HG02884 (cell line): ENCODE measurements around the gene ID1.
"Not testable (repeated sequence)": the region's sequence is repeated elsewhere in the genome, so short reads cannot be mapped to it uniquely, and the experiment has no call there.

Experiments
- ATAC-seq: cut with Tn5 transposase; IDR thresholded peaks from one replicate; pipeline ENCODE4 v1.9.1; 2021; ENCODE audit warnings: mild to moderate bottlenecking, moderate library complexity; ENCODE audit not compliant: unreplicated experiment

Gene ID1

GRCh38 chr20:31596831-31597480, 8.1 kb upstream of the ID1 start:
- no peak for ATAC-seq

GRCh38 chr20:31597481-31597855, 7.6 kb upstream of the ID1 start:
- ATAC-seq: no peak

GRCh38 chr20:31602431-31602778, 2.7 kb upstream of the ID1 start:
- no peak for ATAC-seq

GRCh38 chr20:31602779-31603441, 2.2 kb upstream of the ID1 start:
- ATAC-seq: peak; percentile 69

GRCh38 chr20:31603822-31604566, 1.1 kb upstream of the ID1 start:
- ATAC-seq: peak; percentile 34

GRCh38 chr20:31604567-31605030, 490 bp upstream of the ID1 start:
- no peak for ATAC-seq

GRCh38 chr20:31605902-31606803, 1.1 kb downstream of the ID1 start:
- ATAC-seq: no peak

GRCh38 chr20:31606804-31607639, 1.9 kb downstream of the ID1 start:
- no peak for ATAC-seq

GRCh38 chr20:31607640-31608250, 2.7 kb downstream of the ID1 start:
- ATAC-seq: no peak

- no peak for ATAC-seq
These were observed 3.3 kb downstream of the ID1 start for GRCh38 chr20:31608251-31608945.

- ATAC-seq: not testable (repeated sequence)
These were observed 7.2 kb downstream of the ID1 start for GRCh38 chr20:31612271-31612640.

- no peak for ATAC-seq
These were observed 10.3 kb downstream of the ID1 start for GRCh38 chr20:31615416-31615815.

GRCh38 chr20:31617432-31618104, 12.5 kb downstream of the ID1 start:
- ATAC-seq: no peak

- ATAC-seq: no peak
These were observed 15.2 kb downstream of the ID1 start for GRCh38 chr20:31620246-31620645.

GRCh38 chr20:31623123-31623505, 18.0 kb downstream of the ID1 start:
- not testable (repeated sequence) for ATAC-seq

GRCh38 chr20:31626534-31626933, 21.4 kb downstream of the ID1 start:
- not testable (repeated sequence) for ATAC-seq

- not testable (repeated sequence) for ATAC-seq
These were observed 23.0 kb downstream of the ID1 start for GRCh38 chr20:31628057-31628456.

GRCh38 chr20:31630187-31630790, 25.2 kb downstream of the ID1 start:
- peak; percentile 57 for ATAC-seq
